Mammary epithelial cell (primary cell): ENCODE results near the gene ABHD12B.

ENCODE experiments used
- CTCF ChIP-seq, 2 donors: IDR thresholded peaks in 1 of 2; conservative IDR thresholded peaks in 1 of 2; 2 replicates each; pipeline ENCODE4 v1.5.1; 2011 to 2012; ENCODE audit warnings: inconsistent platforms in 2 of 2, low read length in 2 of 2, mild to moderate bottlenecking in 2 of 2, control low read depth in 1 of 2, low read depth in 1 of 2; ENCODE audit not compliant: insufficient read depth in 1 of 2; ENCODE audit errors: extremely low read depth in 1 of 2
- EZH2 ChIP-seq: IDR thresholded peaks from 2 replicates; pipeline ENCODE4 v1.6.1; 2012; ENCODE audit warnings: low read length, inconsistent platforms, borderline replicate concordance

DNA sequence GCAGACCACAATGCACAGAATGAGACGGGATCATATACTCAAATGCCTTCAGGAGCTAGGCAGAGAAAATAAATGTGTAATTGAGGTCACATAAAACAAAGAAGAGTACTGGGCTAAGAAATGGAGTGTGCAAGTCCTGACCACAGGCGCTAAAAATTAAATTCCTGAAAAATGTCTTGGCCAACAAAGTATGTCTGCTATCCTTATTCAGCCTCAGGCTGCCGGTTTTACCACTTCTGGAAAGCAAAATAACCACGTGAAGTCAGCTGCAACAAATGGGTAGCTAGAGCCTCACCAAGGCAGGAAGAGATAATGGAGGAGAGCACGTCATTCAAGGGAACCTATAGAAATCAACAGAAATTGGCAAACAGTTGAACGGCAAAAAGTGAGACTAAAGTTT lies 69.3 kb downstream of the ABHD12B start:
- TF ChIP-seq CTCF (conservative IDR thresholded peaks at IDR 0.05 in 1 of 2, IDR thresholded peaks at IDR 0.05 in 1 of 2; ENCODE audit: extremely low read depth in 1 of 2, insufficient read depth in 1 of 2, low read depth in 1 of 2, low read length in 2 of 2) (no peak), EZH2 (no peak)
